ENCODE data around the gene TOM1L1.

GRCh38 chr17:54907376-54907775, 6.7 kb downstream of the TOM1L1 start:
- TF ChIP-seq, protein P1, sequence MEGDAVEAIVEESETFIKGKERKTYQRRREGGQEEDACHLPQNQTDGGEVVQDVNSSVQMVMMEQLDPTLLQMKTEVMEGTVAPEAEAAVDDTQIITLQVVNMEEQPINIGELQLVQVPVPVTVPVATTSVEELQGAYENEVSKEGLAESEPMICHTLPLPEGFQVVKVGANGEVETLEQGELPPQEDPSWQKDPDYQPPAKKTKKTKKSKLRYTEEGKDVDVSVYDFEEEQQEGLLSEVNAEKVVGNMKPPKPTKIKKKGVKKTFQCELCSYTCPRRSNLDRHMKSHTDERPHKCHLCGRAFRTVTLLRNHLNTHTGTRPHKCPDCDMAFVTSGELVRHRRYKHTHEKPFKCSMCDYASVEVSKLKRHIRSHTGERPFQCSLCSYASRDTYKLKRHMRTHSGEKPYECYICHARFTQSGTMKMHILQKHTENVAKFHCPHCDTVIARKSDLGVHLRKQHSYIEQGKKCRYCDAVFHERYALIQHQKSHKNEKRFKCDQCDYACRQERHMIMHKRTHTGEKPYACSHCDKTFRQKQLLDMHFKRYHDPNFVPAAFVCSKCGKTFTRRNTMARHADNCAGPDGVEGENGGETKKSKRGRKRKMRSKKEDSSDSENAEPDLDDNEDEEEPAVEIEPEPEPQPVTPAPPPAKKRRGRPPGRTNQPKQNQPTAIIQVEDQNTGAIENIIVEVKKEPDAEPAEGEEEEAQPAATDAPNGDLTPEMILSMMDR (IDR thresholded peaks at IDR 0.05): no peak
- no peak for TF ChIP-seq POLR2AphosphoS5 (IDR thresholded peaks at IDR 0.05)
